OCI-LY3 (cell line): ENCODE measurements around the gene ACYP1.

Experiments
- EZH2phosphoT487 ChIP-seq: fragments of 200-600 bp; shearing (Covaris generic); IDR thresholded peaks from 2 replicates; pipeline ENCODE4 v1.6.1; 2018; ENCODE audit warnings: antibody characterized with exemption, mixed run types, low read depth
- TF ChIP-seq, protein P1 (sequence below): fragments of 200-600, 300-600 bp; sonication (generic); IDR thresholded peaks from 2 replicates; pipeline ENCODE4 v1.5.1; 2014; ENCODE audit warnings: antibody characterized with exemption, low read length, low read depth

DNA sequence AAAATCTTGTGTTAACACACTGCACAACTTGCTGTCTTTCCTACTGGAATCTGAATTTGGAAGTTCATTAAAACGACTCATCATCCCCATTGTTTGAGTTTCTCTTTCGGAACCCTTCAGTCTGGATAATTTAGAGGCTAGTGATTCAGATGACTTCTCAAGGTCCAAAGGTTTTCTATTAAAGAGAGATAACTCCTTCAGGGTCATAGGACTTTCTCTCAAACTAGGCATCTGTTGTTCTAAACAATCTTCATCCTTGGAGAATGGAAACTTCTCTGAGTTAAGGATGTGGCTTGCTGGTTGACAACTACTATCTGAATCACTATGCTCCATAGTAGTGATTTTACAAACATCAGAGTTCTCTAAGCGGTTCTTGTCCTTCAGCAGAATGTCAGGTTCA is 16.9 kb downstream of the ACYP1 start:
- TF ChIP-seq, protein P1, sequence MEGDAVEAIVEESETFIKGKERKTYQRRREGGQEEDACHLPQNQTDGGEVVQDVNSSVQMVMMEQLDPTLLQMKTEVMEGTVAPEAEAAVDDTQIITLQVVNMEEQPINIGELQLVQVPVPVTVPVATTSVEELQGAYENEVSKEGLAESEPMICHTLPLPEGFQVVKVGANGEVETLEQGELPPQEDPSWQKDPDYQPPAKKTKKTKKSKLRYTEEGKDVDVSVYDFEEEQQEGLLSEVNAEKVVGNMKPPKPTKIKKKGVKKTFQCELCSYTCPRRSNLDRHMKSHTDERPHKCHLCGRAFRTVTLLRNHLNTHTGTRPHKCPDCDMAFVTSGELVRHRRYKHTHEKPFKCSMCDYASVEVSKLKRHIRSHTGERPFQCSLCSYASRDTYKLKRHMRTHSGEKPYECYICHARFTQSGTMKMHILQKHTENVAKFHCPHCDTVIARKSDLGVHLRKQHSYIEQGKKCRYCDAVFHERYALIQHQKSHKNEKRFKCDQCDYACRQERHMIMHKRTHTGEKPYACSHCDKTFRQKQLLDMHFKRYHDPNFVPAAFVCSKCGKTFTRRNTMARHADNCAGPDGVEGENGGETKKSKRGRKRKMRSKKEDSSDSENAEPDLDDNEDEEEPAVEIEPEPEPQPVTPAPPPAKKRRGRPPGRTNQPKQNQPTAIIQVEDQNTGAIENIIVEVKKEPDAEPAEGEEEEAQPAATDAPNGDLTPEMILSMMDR = no peak
- no peak for TF ChIP-seq EZH2phosphoT487
